ENCODE results near the gene VTI1A. TPM values are rescaled to one million over a fixed set of nuclear protein-coding genes. Genes with fewer than 3 reads are reported as not detected.

VTI1A gene
- total and polyA plus RNA-seq, 2 of the 4 experiments (the other 2 are of a cell fraction), result 9.7 to 24.9 TPM

DNA sequence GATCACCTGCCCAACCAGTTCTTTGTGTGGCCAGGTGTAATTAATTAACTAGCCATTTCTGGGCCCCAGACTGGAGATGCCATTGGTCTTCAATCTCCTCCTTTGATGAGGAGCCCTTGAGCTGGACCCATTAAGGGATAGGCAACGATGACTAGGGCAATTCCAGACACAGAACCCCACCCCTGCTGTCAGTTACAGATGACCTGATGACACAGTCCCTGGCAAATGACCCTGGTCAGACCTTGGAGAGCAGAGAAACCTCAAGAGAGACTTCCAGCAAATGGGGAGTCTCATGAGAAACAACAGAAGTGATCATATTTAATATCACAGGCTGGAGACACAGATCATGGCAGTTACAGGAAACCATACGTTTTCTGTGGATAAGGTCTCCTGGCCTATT, 401.2 kb downstream of the VTI1A start:
- DNase-seq (no peak), ATAC-seq (ENCODE audit: low read depth) (no peak)
- Histone ChIP-seq H3K79me1 (ENCODE audit: low read depth in 1 of 2, low read length in 2 of 2) (no peaks in the 10 kb centered on the region), H2BK5ac (ENCODE audit: low read depth, low read length, poor library complexity, severe bottlenecking) (no peak overlapping the region), H2AK9ac (replicated peaks; ENCODE audit: low read depth, low read length, poor library complexity) (no peak overlapping the region), H2AFZ (replicated peaks; ENCODE audit: low read length, poor library complexity) (no peak overlapping the region), H4K5ac (ENCODE audit: low read depth, low read length) (no peak overlapping the region), H2BK120ac (ENCODE audit: low read depth, low read length) (no peak overlapping the region), H3K36me3 (ENCODE audit: control insufficient read depth, insufficient read depth, low read length) (no peaks in the 10 kb centered on the region), H2BK20ac (ENCODE audit: low read depth, low read length) (no peak overlapping the region), H3K9me3 (ENCODE audit: control insufficient read depth, insufficient read depth, low read length) (peaks cover 19% of the 10 kb centered on the region), H3K27ac (ENCODE audit: insufficient read depth, low read length) (no peak overlapping the region), H3K18ac (ENCODE audit: low read depth, low read length) (no peak overlapping the region), H3K23ac (ENCODE audit: low read depth, low read length) (no peak overlapping the region), H3K4me1 (ENCODE audit: control insufficient read depth, insufficient read depth, low read length) (no peaks in the 10 kb centered on the region), H3K14ac (replicated peaks; ENCODE audit: low read depth, low read length) (no peak overlapping the region), H2BK15ac (ENCODE audit: low read depth, low read length) (no peak overlapping the region), H4K91ac (ENCODE audit: insufficient read depth, low read depth, low read length) (no peak overlapping the region), H2AK5ac (ENCODE audit: low read depth, low read length) (no peak overlapping the region), H3K4ac (ENCODE audit: low read depth, low read length) (no peak overlapping the region), H3K56ac (ENCODE audit: extremely low read depth, insufficient read depth, low read length) (no peak overlapping the region), H3K9me1 (ENCODE audit: insufficient read depth, low read length) (no peaks in the 10 kb centered on the region), H4K20me1 (ENCODE audit: insufficient read depth, low read length) (no peaks in the 10 kb centered on the region), H4K8ac (ENCODE audit: low read depth in 2 of 2, low read length in 2 of 2) (no peak overlapping the region), H3K27me3 (ENCODE audit: control insufficient read depth, insufficient read depth, low read length) (peaks cover 4% of the 10 kb centered on the region), H3K4me2 (ENCODE audit: low read depth, low read length) (no peak overlapping the region), H3K9ac (ENCODE audit: low read depth, low read length) (no peak overlapping the region), H3K4me3 (ENCODE audit: insufficient read depth, low read depth, low read length) (no peak overlapping the region)
- dilution Hi-C loops (cut with HindIII; ENCODE audit: low sequenced_read_pairs, unreplicated experiment) (no loop called here), intact Hi-C loops (cut with micrococcal nuclease) (no loop called here), in situ Hi-C loops (cut with MboI; ENCODE audit: low sequenced_read_pairs) (no loop called here)
- no peak for TF ChIP-seq CHD1 (IDR thresholded peaks at IDR 0.05; ENCODE audit: low read depth, low read length)
- no peak for TF ChIP-seq MAFK (IDR thresholded peaks at IDR 0.05; ENCODE audit: low read depth, low read length)
- TF ChIP-seq, protein P1, sequence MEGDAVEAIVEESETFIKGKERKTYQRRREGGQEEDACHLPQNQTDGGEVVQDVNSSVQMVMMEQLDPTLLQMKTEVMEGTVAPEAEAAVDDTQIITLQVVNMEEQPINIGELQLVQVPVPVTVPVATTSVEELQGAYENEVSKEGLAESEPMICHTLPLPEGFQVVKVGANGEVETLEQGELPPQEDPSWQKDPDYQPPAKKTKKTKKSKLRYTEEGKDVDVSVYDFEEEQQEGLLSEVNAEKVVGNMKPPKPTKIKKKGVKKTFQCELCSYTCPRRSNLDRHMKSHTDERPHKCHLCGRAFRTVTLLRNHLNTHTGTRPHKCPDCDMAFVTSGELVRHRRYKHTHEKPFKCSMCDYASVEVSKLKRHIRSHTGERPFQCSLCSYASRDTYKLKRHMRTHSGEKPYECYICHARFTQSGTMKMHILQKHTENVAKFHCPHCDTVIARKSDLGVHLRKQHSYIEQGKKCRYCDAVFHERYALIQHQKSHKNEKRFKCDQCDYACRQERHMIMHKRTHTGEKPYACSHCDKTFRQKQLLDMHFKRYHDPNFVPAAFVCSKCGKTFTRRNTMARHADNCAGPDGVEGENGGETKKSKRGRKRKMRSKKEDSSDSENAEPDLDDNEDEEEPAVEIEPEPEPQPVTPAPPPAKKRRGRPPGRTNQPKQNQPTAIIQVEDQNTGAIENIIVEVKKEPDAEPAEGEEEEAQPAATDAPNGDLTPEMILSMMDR (conservative IDR thresholded peaks at IDR 0.05; ENCODE audit: low read depth, low read length), result no peak
- TF ChIP-seq POLR2A (IDR thresholded peaks at IDR 0.05; ENCODE audit: low read depth, low read length), result no peak
- no peak for TF ChIP-seq NFE2L2 (IDR thresholded peaks at IDR 0.05; ENCODE audit: low read depth, low read length)
- TF ChIP-seq BHLHE40 (IDR thresholded peaks at IDR 0.05; ENCODE audit: low read depth, low read length), result no peak
- CTCF ChIA-PET, result no interaction called here
- no TSS peak for BruUV-seq (replicated peaks)
- WGBS, 2 experiments (ENCODE audit: extremely low coverage in 2 of 2, insufficient read length in 1 of 2), result no CpG with 5 or more reads among the region's 2 CpGs
- POLR2A ChIA-PET (ENCODE audit: unreplicated experiment), result no interaction called here

Data from IMR-90 (cell line).